H9 (cell line): ENCODE data around the gene AFF2. TPM values are rescaled to one million over a fixed set of nuclear protein-coding genes. Genes with fewer than 3 reads are reported as not detected.

ENCODE experiments used
- DNase-seq: peaks from one replicate; pipeline ENCODE4 v3.0.0-alpha.2; 2017
- H2AFZ ChIP-seq: one replicate; pipeline ENCODE4 v1.6.1; 2013; ENCODE audit warnings: mild to moderate bottlenecking, low read length, control low read depth, moderate library complexity
- H2AK5ac ChIP-seq: 2 replicates; pipeline ENCODE4 v1.6.1; 2013; ENCODE audit warnings: low read length, control low read depth, mixed read lengths; ENCODE audit not compliant: insufficient read length
- H2BK120ac ChIP-seq: one replicate; pipeline ENCODE4 v1.6.1; 2013; ENCODE audit warnings: low read depth, mild to moderate bottlenecking, low read length, control low read depth, inconsistent platforms; ENCODE audit not compliant: poor library complexity, severe bottlenecking
- H2BK12ac ChIP-seq: 2 replicates; pipeline ENCODE4 v1.6.1; 2013; ENCODE audit warnings: low read length, control low read depth, mixed read lengths, low read depth; ENCODE audit not compliant: insufficient read length
- H2BK15ac ChIP-seq: 2 replicates; pipeline ENCODE4 v1.6.1; 2013; ENCODE audit warnings: low read depth, low read length, control low read depth
- H2BK20ac ChIP-seq: one replicate; pipeline ENCODE4 v1.6.1; 2013; ENCODE audit warnings: low read depth, mild to moderate bottlenecking, low read length, control low read depth, inconsistent platforms; ENCODE audit not compliant: poor library complexity, severe bottlenecking
- H2BK5ac ChIP-seq: 2 replicates; pipeline ENCODE4 v1.6.1; 2013; ENCODE audit warnings: low read length, control low read depth, mixed read lengths; ENCODE audit not compliant: insufficient read length
- H3K14ac ChIP-seq: 2 replicates; pipeline ENCODE4 v1.6.1; 2013; ENCODE audit warnings: low read length, control low read depth; ENCODE audit not compliant: insufficient read depth
- H3K18ac ChIP-seq: 2 replicates; pipeline ENCODE4 v1.6.1; 2013; ENCODE audit warnings: low read depth, mild to moderate bottlenecking, mixed read lengths, low read length, control low read depth; ENCODE audit not compliant: insufficient read length
- H3K23ac ChIP-seq: 2 replicates; pipeline ENCODE4 v1.6.1; 2013; ENCODE audit warnings: low read length, control low read depth, mixed read lengths, low read depth; ENCODE audit not compliant: insufficient read length
- H3K23me2 ChIP-seq: 2 replicates; pipeline ENCODE4 v1.6.1; 2013; ENCODE audit warnings: low read depth, mild to moderate bottlenecking, mixed read lengths, low read length, control low read depth; ENCODE audit not compliant: insufficient read length, poor library complexity, severe bottlenecking
- H3K27ac ChIP-seq: 2 replicates; pipeline ENCODE4 v1.5.1; 2013; ENCODE audit warnings: low read length, control low read depth, mixed read lengths, low read depth; ENCODE audit not compliant: insufficient read length
- H3K27me3 ChIP-seq: 2 replicates; pipeline ENCODE4 v1.6.1; 2013; ENCODE audit warnings: low read length, control low read depth, inconsistent platforms; ENCODE audit not compliant: insufficient read depth
- H3K4ac ChIP-seq: 2 replicates; pipeline ENCODE4 v1.6.1; 2013; ENCODE audit warnings: low read depth, mild to moderate bottlenecking, control low read depth, inconsistent platforms, low read length, moderate library complexity
- H3K4me1 ChIP-seq: 2 replicates; pipeline ENCODE4 v1.6.1; 2013; ENCODE audit warnings: low read length, control low read depth, inconsistent platforms; ENCODE audit not compliant: insufficient read depth
- H3K4me2 ChIP-seq: 2 replicates; pipeline ENCODE4 v1.6.1; 2013; ENCODE audit warnings: low read length, control low read depth, mixed read lengths; ENCODE audit not compliant: insufficient read length, insufficient read depth
- H3K56ac ChIP-seq: 2 replicates; pipeline ENCODE4 v1.6.1; 2013; ENCODE audit warnings: low read depth, mild to moderate bottlenecking, mixed read lengths, low read length, control low read depth; ENCODE audit not compliant: insufficient read length
- H3K79me1 ChIP-seq: 2 replicates; pipeline ENCODE4 v1.6.1; 2013; ENCODE audit warnings: low read depth, mild to moderate bottlenecking, moderate library complexity, low read length, control low read depth, inconsistent platforms; ENCODE audit not compliant: insufficient read depth, poor library complexity, severe bottlenecking
- H3K79me2 ChIP-seq: 2 replicates; pipeline ENCODE4 v1.6.1; 2013; ENCODE audit warnings: low read length, control low read depth, inconsistent platforms; ENCODE audit not compliant: insufficient read depth
- H3K9ac ChIP-seq: 2 replicates; pipeline ENCODE4 v1.6.1; 2013; ENCODE audit warnings: low read length, control low read depth, mixed read lengths; ENCODE audit not compliant: insufficient read length; ENCODE audit errors: extremely low read depth
- H3K9me3 ChIP-seq: one replicate; pipeline ENCODE4 v1.6.1; 2013; ENCODE audit warnings: low read depth, low read length, inconsistent platforms; ENCODE audit not compliant: control insufficient read depth
- H3T11ph ChIP-seq: one replicate; pipeline ENCODE4 v1.6.1; 2013; ENCODE audit warnings: mild to moderate bottlenecking, low read length, control low read depth, inconsistent platforms
- H4K20me1 ChIP-seq: one replicate; pipeline ENCODE4 v1.6.1; 2013; ENCODE audit not compliant: control insufficient read depth, insufficient read length, insufficient read depth
- H4K5ac ChIP-seq: 2 replicates; pipeline ENCODE4 v1.6.1; 2013; ENCODE audit warnings: low read depth, mild to moderate bottlenecking, mixed read lengths, low read length, control low read depth; ENCODE audit not compliant: insufficient read length
- H4K8ac ChIP-seq: replicated peaks from 2 replicates; pipeline ENCODE4 v1.6.1; 2013; ENCODE audit warnings: low read length, control low read depth, mixed read lengths, low read depth; ENCODE audit not compliant: insufficient read length
- H4K91ac ChIP-seq: 2 replicates; pipeline ENCODE4 v1.6.1; 2013; ENCODE audit warnings: low read depth, mild to moderate bottlenecking, moderate library complexity, mixed read lengths, low read length, control low read depth; ENCODE audit not compliant: insufficient read length
- H3K27ac Mint-ChIP-seq, 3 experiments: 2 replicates in 2 of 3; 3 replicates in 1 of 3; pipeline ENCODE4 v1.8.0; 2020 to 2021; ENCODE audit warnings: mixed read lengths in 3 of 3, mild to moderate bottlenecking in 1 of 3, moderate library complexity in 1 of 3
- H3K27me3 Mint-ChIP-seq: 2 replicates; pipeline ENCODE4 v1.8.0; 2021; ENCODE audit warnings: low read depth, mild to moderate bottlenecking, moderate library complexity, mixed read lengths
- H3K36me3 Mint-ChIP-seq, 3 experiments: 2 replicates in 2 of 3; 3 replicates in 1 of 3; pipeline ENCODE4 v1.8.0; 2020 to 2021; ENCODE audit warnings: low read depth in 3 of 3, mixed read lengths in 3 of 3; ENCODE audit not compliant: insufficient read depth in 1 of 3
- H3K4me1 Mint-ChIP-seq, 2 experiments: 2 replicates each; pipeline ENCODE4 v1.8.0; 2020; ENCODE audit warnings: mixed read lengths in 2 of 2
- H3K4me3 Mint-ChIP-seq, 2 experiments: 2 replicates in 1 of 2; 3 replicates in 1 of 2; pipeline ENCODE4 v1.8.0; 2020 to 2021; ENCODE audit warnings: mild to moderate bottlenecking in 2 of 2, mixed read lengths in 2 of 2, moderate library complexity in 1 of 2
- H3K9me3 Mint-ChIP-seq, 2 experiments: 2 replicates in 1 of 2; 3 replicates in 1 of 2; pipeline ENCODE4 v1.8.0; 2020; ENCODE audit warnings: mild to moderate bottlenecking in 2 of 2, mixed read lengths in 2 of 2, moderate library complexity in 1 of 2
- WGBS: extraction: QIAGEN DNeasy Blood & Tissue Kit; methylation state at CpG from one replicate; pipeline ENCODE4 v1.1.7; 2013; ENCODE audit warnings: missing lambda C conversion rate, low lambda C conversion rate, mixed read lengths; ENCODE audit not compliant: insufficient read length; ENCODE audit errors: extremely low coverage; 5-methylcytosine and 5-hydroxymethylcytosine counted together
- total RNA-seq: library from RNA; stranded (reverse); gene quantifications from 2 replicates; pipeline ENCODE4 v1.2.1, GENCODE V29; 2021
- TF ChIP-seq, protein P1 (sequence below): fragments of 200-600 bp; sonication (generic); conservative IDR thresholded peaks from 3 replicates; pipeline ENCODE4 v1.8.0; 2021; ENCODE audit warnings: antibody characterized with exemption, mild to moderate bottlenecking

The AFF2 gene
- total RNA-seq, 1 experiment from 2014 or later: 14.6 TPM

DNA sequence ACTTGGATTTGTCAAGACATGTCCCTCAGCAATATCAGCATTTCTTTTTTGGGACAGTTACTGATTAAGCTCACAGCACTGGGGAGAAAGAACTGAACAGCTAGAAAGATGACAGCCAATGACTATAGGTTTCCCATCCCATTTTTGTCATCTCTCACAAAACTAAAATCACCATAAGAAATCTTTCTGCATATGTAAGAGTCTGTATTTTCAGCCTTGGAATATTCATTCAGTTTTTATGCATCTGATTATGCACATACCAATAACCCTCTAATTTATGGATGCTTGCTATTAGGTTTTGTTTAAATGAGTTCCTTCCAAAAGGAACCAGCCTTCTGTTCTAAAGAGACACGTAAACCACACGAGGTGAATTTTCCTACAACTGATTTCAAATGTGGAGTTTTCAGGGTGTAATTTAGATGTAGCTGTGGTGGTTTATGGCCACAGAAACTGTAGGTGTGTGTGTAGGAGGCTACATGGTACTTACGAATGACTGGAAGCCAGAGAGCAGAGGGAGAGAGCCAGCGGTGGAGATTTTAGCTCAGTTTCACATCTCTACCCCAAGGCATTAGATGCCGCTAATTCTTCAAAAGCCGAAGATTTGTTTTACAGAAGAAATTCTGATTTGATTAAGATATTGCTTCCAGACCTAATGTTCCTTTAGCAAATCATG lies 55.3 kb downstream of the AFF2 start:
- no peak overlapping the region for H3K4ac ChIP-seq
- DNase-seq: no peak
- H3K9ac ChIP-seq: no peak overlapping the region
- no peak overlapping the region for H3K56ac ChIP-seq
- no peaks in the 10 kb centered on the region for H3K27me3 ChIP-seq
- TF ChIP-seq, protein P1, sequence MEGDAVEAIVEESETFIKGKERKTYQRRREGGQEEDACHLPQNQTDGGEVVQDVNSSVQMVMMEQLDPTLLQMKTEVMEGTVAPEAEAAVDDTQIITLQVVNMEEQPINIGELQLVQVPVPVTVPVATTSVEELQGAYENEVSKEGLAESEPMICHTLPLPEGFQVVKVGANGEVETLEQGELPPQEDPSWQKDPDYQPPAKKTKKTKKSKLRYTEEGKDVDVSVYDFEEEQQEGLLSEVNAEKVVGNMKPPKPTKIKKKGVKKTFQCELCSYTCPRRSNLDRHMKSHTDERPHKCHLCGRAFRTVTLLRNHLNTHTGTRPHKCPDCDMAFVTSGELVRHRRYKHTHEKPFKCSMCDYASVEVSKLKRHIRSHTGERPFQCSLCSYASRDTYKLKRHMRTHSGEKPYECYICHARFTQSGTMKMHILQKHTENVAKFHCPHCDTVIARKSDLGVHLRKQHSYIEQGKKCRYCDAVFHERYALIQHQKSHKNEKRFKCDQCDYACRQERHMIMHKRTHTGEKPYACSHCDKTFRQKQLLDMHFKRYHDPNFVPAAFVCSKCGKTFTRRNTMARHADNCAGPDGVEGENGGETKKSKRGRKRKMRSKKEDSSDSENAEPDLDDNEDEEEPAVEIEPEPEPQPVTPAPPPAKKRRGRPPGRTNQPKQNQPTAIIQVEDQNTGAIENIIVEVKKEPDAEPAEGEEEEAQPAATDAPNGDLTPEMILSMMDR: no peak
- H3K9me3 Mint-ChIP-seq: peaks cover 54 to 66% of the 10 kb centered on the region in 2 experiments
- peak overlapping the region in 1 of 3 experiments; percentile 75; a peak in 2 of 7 replicates for H3K27ac Mint-ChIP-seq
- no peak overlapping the region for H3T11ph ChIP-seq
- no peak overlapping the region for H4K8ac ChIP-seq
- H2BK12ac ChIP-seq: no peak overlapping the region
- no peak overlapping the region for H3K4me3 Mint-ChIP-seq
- H4K20me1 ChIP-seq: no peaks in the 10 kb centered on the region
- no peaks in the 10 kb centered on the region; the same call in 1 of the 2 replicates for H3K79me2 ChIP-seq
- H3K14ac ChIP-seq: no peak overlapping the region
- WGBS: no CpG with 5 or more reads among the region's 6 CpGs
- no peak overlapping the region for H3K4me2 ChIP-seq
- H4K91ac ChIP-seq: no peak overlapping the region
- no peaks in the 10 kb centered on the region for H3K4me1 ChIP-seq
- peaks cover 43% of the 10 kb centered on the region for H3K9me3 ChIP-seq
- H2AFZ ChIP-seq: no peak overlapping the region
- H2BK15ac ChIP-seq: no peak overlapping the region
- no peak overlapping the region for H3K23ac ChIP-seq
- H3K4me1 Mint-ChIP-seq: peaks cover 14 to 16% of the 10 kb centered on the region in 2 experiments
- H3K79me1 ChIP-seq: no peaks in the 10 kb centered on the region
- no peaks in the 10 kb centered on the region; the same call in 1 of the 2 replicates for H3K27me3 Mint-ChIP-seq
- no peak overlapping the region for H2BK120ac ChIP-seq
- H3K27ac ChIP-seq: no peak overlapping the region
- H4K5ac ChIP-seq: no peak overlapping the region
- no peak overlapping the region for H2BK20ac ChIP-seq
- H3K36me3 Mint-ChIP-seq: peaks cover 0 to 9% (median 7%) of the 10 kb centered on the region in 3 experiments; a peak in 6 of 7 replicates
- no peak overlapping the region for H2BK5ac ChIP-seq
- no peak overlapping the region for H2AK5ac ChIP-seq
- no peaks in the 10 kb centered on the region for H3K23me2 ChIP-seq
- H3K18ac ChIP-seq: no peak overlapping the region
